ENCODE data around the gene COX4I2.

COX4I2 gene

DNA sequence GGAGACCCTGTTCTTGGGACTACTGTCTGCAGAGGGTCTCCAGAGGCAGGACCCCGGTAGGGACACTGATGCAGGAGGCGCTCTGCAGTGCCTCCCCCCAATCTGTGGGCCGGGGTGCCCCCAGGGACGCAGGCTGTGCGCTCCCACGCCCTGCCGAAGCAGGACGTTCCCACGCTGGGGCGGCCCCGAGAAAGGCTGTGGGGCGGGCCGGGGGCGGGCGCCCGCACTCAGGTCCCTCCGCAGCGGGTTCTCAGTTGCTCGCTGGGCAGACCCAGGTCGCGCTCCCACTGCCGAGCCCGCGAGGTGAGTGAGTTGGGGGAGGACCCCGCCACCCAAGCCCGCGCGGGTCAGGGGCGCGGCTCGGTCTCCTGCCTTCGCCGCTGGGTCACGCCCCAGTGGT, at the start of gene COX4I2:
COX4I2 (plus strand) TSS at position 253 of the 400 bp plus-strand sequence. CDS start 1,106 bp downstream, outside the sequence.
- no peak within 1 kb of the TSS for H3K4me3 ChIP-seq (replicated peaks; ENCODE audit: low read depth, low read length)
- no peak for TF ChIP-seq CTCF (IDR thresholded peaks at IDR 0.05; ENCODE audit: low read length, missing control alignments)
- DNase-seq (ENCODE audit: low read depth) = no peak

GRCh38 chr20:31590717-31591225, 46.9 kb upstream of the COX4I2 start:
- TF ChIP-seq CTCF (IDR thresholded peaks at IDR 0.05; ENCODE audit: low read length, missing control alignments) = no peak

GRCh38 chr20:31593221-31594001, 44.3 kb upstream of the COX4I2 start:
- no peak for TF ChIP-seq CTCF (IDR thresholded peaks at IDR 0.05; ENCODE audit: low read length, missing control alignments)
- peak; percentile 79 for DNase-seq (ENCODE audit: low read depth)
- H3K4me3 ChIP-seq (replicated peaks; ENCODE audit: low read depth, low read length) = no peak overlapping the region

More at GRCh38 chr20:31590717-31591225, 46.9 kb upstream of the COX4I2 start:
- DNase-seq (ENCODE audit: low read depth) = no peak
- H3K4me3 ChIP-seq (replicated peaks; ENCODE audit: low read depth, low read length) = no peak overlapping the region

GRCh38 chr20:31594002-31594557, 43.6 kb upstream of the COX4I2 start:
- no peak for TF ChIP-seq CTCF (IDR thresholded peaks at IDR 0.05; ENCODE audit: low read length, missing control alignments)
- DNase-seq (ENCODE audit: low read depth) = no peak
- no peak overlapping the region for H3K4me3 ChIP-seq (replicated peaks; ENCODE audit: low read depth, low read length)

GRCh38 chr20:31594558-31595379, 42.9 kb upstream of the COX4I2 start:
- H3K4me3 ChIP-seq (replicated peaks; ENCODE audit: low read depth, low read length) = no peak overlapping the region
- no peak for TF ChIP-seq CTCF (IDR thresholded peaks at IDR 0.05; ENCODE audit: low read length, missing control alignments)
- DNase-seq (ENCODE audit: low read depth) = no peak

DNA sequence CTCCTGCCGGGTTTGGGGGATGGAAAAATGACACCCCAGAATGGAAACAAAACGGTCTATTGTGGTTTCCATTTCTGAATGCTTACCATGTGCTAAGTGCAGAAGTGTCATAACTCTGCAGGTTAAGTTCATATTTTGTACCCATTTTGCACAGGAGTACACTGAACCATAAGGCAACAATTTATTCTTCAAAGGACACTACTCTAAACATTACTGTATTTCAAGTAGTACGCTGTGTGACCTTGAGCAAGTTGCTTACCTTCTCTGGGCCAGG, 42.4 kb upstream of the COX4I2 start:
- H3K4me3 ChIP-seq (replicated peaks; ENCODE audit: low read depth, low read length) = no peak overlapping the region
- no peak for DNase-seq (ENCODE audit: low read depth)
- no peak for TF ChIP-seq CTCF (IDR thresholded peaks at IDR 0.05; ENCODE audit: low read length, missing control alignments)

Data from fibroblast of pulmonary artery (primary cell).